GM23338 (cell line): ENCODE results near the gene METTL4.

ENCODE experiments used
- CREB1 ChIP-seq: fragments of 250-450 bp; sonication (Bioruptor Pico); IDR thresholded peaks from 2 replicates; pipeline ENCODE4 v1.5.0; 2020; ENCODE audit warnings: low read depth, mild to moderate bottlenecking, moderate library complexity
- CTCF ChIP-seq, 2 experiments: fragments of 200-600 bp in 1 of 2; sonication (generic) in 1 of 2; conservative IDR thresholded peaks; 2 replicates each; pipeline versions ENCODE4 v1.5.1 to v1.6.1; 2016 to 2017; ENCODE audit warnings: antibody characterized with exemption in 2 of 2, low read depth in 2 of 2, mild to moderate bottlenecking in 2 of 2, moderate library complexity in 1 of 2
- ETS1 ChIP-seq: IDR thresholded peaks from 2 replicates; pipeline ENCODE4 v1.6.1; 2016; ENCODE audit warnings: antibody characterized with exemption
- EZH2 ChIP-seq: fragments of 200-600 bp; sonication (generic); IDR thresholded peaks from one replicate; pipeline ENCODE4 v1.8.0; 2017; ENCODE audit warnings: antibody characterized with exemption, mild to moderate bottlenecking, low read depth; ENCODE audit not compliant: unreplicated experiment
- EZH2phosphoT487 ChIP-seq: fragments of 200-600 bp; sonication (generic); IDR thresholded peaks from one replicate; pipeline ENCODE4 v1.8.1; 2018; ENCODE audit warnings: antibody characterized with exemption; ENCODE audit not compliant: unreplicated experiment
- JUNB ChIP-seq: IDR thresholded peaks from one replicate; pipeline ENCODE4 v1.6.1; 2016; ENCODE audit warnings: antibody characterized with exemption; ENCODE audit not compliant: unreplicated experiment
- NANOG ChIP-seq: IDR thresholded peaks from 2 replicates; pipeline ENCODE4 v1.6.1; 2016; ENCODE audit warnings: antibody characterized with exemption, borderline replicate concordance
- POLR2AphosphoS5 ChIP-seq: IDR thresholded peaks from 2 replicates; pipeline ENCODE4 v1.6.1; 2016; ENCODE audit warnings: antibody characterized with exemption, low read depth
- REST ChIP-seq: IDR thresholded peaks from one replicate; pipeline ENCODE4 v1.6.1; 2018; ENCODE audit warnings: antibody characterized with exemption; ENCODE audit not compliant: unreplicated experiment
- STAT1 ChIP-seq: IDR thresholded peaks from one replicate; pipeline ENCODE4 v1.6.1; 2016; ENCODE audit warnings: antibody characterized with exemption; ENCODE audit not compliant: unreplicated experiment
- ZNF114 ChIP-seq: fragments of 250-450 bp; sonication (Bioruptor Pico); IDR thresholded peaks from 2 replicates; pipeline ENCODE4 v1.5.0; 2020; ENCODE audit warnings: mild to moderate bottlenecking, moderate library complexity
- ZNF331 ChIP-seq: fragments of 250-450 bp; sonication (Bioruptor Pico); IDR thresholded peaks from 2 replicates; pipeline ENCODE4 v1.5.0; 2020; ENCODE audit warnings: low read depth, mild to moderate bottlenecking, moderate library complexity

GRCh38 chr18:2494921-2495320, 76.4 kb downstream of the METTL4 start:
- no peak for TF ChIP-seq ETS1
- no peak for TF ChIP-seq EZH2
- no peak for TF ChIP-seq EZH2phosphoT487
- no peak for TF ChIP-seq CTCF (conservative IDR thresholded peaks at IDR 0.05; ENCODE audit: low read depth in 2 of 2)
- TF ChIP-seq JUNB: no peak
- no peak for TF ChIP-seq POLR2AphosphoS5
- no peak for TF ChIP-seq ZNF114 (CRISPR knock-in tag)
- TF ChIP-seq REST: no peak
- TF ChIP-seq CREB1 (CRISPR knock-in tag): no peak
- TF ChIP-seq ZNF331 (CRISPR knock-in tag): no peak
- no peak for TF ChIP-seq NANOG
- TF ChIP-seq STAT1: no peak
